NCI-H526 (cell line): ENCODE results near the gene SLC39A7.

ENCODE experiments used
- DNase-seq, 2 experiments: peaks; one replicate each; lab custom pipeline; 2025; lab: John Stamatoyannopoulos, UW

Gene SLC39A7, protein sequence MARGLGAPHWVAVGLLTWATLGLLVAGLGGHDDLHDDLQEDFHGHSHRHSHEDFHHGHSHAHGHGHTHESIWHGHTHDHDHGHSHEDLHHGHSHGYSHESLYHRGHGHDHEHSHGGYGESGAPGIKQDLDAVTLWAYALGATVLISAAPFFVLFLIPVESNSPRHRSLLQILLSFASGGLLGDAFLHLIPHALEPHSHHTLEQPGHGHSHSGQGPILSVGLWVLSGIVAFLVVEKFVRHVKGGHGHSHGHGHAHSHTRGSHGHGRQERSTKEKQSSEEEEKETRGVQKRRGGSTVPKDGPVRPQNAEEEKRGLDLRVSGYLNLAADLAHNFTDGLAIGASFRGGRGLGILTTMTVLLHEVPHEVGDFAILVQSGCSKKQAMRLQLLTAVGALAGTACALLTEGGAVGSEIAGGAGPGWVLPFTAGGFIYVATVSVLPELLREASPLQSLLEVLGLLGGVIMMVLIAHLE

DNA sequence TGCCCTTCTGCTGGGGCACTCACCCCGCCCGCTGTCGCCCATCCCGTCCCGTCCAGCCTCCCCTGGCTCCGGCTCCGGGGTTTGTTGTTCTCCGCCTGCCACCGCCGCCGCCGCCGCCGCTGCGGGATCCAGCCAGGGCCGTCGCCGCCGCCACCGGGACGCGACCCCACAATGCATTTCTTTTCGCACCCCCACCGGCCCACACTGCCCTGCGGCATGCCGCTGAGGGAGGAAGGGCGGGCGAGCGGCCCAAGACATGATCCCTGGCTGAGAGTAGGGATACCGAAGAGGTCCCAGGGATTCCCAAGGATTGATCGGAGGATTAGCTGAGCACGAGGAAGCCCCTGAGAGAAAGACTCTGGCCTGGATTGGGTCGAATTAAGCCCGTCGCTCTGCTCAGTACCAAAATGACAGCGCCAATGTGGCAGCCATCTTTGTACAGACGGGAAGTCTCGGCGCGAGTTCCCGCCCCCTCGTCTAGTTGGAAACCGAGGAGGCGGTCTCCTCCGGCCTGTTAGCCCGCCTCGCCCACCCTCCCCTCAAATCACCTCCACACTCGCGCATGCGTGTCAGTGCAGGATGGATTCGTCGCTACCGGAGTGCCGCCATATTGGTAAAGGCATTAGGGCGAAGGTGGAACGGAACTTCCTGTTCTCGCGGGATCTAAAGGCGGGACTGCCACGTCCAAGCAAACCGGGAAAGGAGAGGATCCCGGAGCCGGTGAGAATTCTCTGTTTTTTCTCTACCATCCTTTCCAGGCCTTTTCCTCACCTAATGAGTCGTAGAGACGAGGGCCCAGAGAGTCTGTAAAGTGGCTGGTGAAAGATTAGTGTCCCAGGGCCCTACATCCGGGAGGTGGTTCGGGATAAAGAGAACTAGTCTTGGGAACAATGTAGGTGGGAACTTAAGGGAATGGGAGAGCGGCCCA, at the start of gene SLC39A7, which contains the start of gene RXRB:
TSS of gene SLC39A7 (plus strand) at position 649 of the 928 bp plus-strand sequence. CDS start 379 bp downstream, outside the sequence.
TSS of gene RXRB (minus strand) at position 447 of the 928 bp plus-strand sequence. CDS start at position 258, 189 bp downstream.
- DNase-seq, result peak; percentile 98 to 99

GRCh38 chr6:33151050-33151449, 49.6 kb upstream of the SLC39A7 start:
- no peak for DNase-seq

- DNase-seq, result no peak
Observed at GRCh38 chr6:33154349-33154748, 46.3 kb upstream of the SLC39A7 start.

DNA sequence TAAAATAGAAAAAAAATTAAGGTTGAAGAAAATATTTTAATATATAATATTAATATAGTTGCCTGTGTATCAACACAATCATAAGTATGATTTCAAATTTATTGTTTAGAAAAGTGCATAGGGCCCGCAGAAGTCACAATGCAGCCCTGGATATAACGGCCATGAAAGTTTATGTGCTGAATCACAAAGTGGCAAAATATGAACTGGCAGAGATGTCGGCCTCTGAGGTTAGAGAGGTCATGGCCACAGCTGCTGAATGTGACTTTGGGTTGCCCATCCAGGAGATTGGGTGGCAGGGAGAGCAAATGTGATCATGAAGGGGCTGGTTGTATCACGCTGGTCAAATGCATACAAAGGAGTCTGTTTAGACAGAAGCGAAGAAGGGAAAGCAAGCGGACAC, 44.1 kb upstream of the SLC39A7 start:
- no peak for DNase-seq

GRCh38 chr6:33156964-33157363, 43.7 kb upstream of the SLC39A7 start:
- no peak for DNase-seq

DNA sequence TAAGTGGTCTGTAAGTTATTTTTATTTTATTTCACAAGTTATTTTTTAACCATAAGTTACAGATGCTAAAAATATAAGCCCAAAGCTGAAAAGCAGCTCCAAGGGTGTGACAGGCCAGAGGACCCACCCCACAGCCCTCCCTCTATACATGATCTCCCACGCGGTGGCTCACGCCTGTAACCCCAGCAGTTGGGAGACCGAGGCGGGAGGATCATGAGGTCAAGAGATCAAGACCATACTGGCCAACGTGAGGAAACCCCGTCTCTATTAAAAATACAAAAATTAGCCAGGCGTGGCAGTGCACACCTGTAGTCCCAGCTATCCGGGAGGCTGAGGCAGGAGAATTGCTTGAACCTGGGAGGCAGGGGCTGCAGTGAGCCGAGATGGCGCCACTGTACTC, 40.6 kb upstream of the SLC39A7 start:
- no peak for DNase-seq

DNA sequence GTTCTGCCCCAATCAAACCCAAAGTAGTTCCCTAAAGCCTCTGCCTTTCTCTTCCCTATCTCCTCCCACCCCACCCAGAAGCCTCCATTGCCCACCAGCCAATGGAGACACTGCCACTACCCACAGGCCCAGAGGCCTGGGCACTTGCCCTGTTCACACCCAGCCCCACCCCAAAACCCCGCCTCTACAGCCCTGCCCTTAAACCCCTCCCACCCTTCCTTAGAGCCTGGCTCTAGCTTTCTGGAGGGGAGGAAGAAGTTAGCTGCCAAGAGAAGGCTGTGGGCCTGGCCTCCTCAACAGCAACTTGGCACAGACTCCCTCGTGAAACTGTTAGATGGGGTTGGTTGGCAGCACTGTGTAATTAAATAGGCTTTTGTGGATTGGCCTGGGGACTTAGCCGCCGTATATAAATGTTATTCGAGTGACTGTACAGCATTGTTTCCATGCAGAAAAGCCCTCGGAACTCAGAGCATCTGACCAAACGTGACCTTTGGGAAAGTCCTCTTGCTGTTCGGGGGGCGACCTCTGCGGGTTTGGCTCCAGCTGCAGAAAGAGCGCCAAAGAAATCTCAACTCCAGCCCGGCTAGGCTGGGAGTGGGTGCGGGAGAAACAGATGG, 39.8 kb upstream of the SLC39A7 start:
- DNase-seq, result no peak

DNA sequence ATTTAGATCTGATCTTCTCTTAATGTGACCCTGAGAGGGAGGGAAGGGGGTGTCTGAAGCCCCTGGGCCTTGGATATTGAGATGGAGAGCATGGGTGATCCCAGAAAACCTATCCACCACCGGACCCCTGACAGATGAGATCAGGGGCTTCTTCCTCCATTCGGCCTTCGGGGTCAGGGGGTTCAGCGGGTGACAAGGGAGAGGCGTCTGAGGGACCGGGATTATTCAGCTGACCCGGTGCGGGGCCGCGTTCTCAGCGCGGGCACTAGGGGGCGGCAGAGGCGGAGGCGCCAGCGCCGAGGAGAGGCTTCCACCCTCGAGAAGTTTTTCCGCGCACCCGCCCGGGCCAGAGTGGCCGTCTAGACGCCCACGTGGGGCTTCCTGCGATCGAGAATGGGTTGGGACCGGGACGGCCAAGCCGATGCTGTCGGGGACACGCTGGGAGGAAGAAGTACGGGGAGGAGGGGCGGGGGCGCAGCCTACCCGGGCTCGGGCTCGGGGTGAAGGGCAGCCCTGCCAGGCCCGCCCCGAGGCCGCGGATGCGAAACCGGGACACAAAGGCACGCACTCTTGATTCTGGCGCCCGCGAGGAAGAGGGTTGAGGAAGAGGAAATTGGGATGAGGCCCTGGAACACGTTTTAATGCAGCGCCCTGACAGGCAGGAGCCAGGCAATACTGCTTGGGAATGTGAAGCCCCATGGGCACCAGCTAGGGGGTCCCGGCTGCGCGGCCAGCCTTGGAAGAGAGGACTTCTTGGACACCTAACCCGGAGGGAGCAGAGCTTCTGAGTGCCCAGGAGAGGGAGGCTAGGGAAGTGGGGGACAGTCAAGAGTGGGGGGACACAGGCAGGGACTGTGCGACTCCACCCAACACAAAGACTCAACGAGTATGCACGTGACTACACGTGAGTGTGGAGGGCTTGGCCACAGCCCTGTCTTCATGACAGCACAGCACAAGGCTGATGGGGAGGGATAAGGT, 39.0 kb upstream of the SLC39A7 start:
- peak; percentile 40 to 79 for DNase-seq

DNA sequence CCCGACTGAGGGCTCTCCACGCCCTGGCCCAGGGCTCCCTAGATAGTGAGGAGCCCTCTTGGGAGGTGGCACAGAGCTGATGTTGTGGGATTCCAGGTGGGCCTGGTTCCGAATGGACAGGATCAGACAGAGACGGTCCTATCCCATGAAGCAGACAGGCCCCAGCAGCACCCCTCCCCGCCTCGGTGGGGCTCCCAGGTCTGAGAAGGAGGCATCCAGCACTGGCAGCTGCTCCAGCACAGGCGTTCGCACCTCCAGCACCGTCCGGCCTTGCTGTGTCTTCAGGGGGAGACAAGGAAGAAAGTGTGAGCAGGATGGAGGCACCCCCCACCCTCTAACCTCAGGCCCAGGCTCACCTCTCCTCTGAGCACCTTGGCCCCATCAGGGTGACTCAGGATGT, 37.1 kb upstream of the SLC39A7 start:
- DNase-seq, result no peak

DNA sequence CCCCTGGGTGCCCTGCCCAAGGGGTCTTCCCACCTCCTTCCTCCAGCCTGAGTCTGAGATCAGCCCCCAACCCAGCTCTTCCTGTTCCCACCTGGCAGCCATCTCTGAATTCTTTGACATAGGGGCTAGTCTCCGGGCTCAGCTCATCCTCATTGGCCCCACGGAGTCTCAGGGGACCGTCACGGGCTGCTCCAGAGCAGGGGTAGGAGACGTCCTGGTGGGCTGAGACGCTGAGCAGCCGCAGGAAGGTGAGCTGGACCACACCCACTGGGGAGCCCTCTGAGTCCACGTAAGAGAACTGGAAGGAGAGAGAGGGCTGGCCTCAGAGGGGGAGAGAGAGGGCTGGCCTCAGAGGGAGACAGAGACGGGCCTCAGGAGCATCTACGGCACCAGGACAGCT, 36.5 kb upstream of the SLC39A7 start:
- DNase-seq, result no peak

DNA sequence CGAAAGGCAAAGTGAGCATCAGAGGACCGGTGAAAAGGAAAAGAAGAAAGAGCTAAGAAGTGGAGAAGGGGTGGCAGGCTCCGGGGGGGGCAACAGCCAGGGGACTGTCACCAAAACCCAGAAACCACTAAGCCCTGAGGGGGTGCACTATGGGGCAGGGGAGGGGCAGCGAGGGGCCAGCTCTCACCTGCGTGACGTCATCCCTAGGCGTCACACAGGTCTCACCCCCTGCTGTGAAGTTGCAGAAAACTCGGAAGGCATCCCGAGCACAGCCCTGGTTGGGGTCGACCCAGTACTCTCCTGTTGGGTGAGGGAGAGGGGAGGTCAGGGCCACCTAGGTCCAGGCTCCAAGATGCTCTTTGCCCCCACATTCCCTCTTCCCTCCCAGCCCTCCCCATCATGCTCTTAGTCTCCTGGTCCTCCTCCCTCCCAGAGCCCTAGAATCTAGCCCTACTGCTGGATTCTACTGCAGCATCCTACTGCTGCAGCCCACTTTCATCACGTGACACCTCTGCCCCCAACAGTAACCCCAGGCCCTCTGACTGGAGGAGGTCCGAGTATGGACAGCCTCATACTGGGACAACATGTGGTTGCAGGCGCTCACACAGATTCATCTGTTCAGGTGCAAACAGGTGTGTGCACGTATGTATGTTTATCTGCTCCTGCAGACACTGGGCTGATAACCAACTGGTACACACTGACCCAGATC, 35.8 kb upstream of the SLC39A7 start:
- no peak for DNase-seq

GRCh38 chr6:33165581-33166258, 34.9 kb upstream of the SLC39A7 start:
- DNase-seq, result no peak

GRCh38 chr6:33166363-33166762, 34.3 kb upstream of the SLC39A7 start:
- no peak for DNase-seq

DNA sequence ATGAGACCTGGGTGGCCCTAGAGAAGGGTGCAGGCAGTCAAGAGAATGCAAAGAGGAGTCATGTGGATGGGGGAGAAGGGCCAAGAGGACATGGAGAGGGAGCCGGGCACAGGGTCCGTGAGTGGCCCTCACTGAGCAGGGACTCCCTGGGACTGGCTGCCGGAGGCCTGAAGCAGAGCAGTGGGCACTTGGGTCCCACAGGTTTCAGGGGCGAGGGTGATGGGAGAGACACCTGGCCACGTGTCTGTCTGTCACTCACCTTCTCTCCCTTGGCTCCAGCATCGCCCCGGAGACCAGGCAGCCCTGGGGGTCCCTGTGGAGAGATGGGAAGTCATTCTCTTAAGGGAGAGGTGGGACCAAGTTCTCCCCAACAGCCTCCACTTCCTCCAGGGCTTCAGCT, 33.9 kb upstream of the SLC39A7 start:
- no peak for DNase-seq

- no peak for DNase-seq
Observed at GRCh38 chr6:33167374-33168283, 33.0 kb upstream of the SLC39A7 start.

DNA sequence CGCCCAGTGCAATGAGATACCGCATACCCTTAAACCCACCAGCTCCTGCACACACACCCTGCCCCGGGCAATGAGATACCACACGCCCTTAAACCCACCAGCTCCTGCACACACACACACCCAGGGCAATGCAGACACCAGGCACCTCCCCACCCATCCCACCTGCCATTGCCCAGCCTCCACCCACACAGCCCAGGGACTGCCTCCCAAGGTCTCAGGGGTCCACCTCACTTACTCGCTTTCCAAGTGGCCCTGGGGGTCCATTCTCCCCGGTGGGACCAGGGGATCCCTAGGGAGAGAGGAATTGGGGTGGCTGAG, 32.4 kb upstream of the SLC39A7 start:
- no peak for DNase-seq

- DNase-seq, result no peak
Observed at GRCh38 chr6:33168639-33169038, 32.0 kb upstream of the SLC39A7 start.

- DNase-seq, result no peak
Observed at GRCh38 chr6:33169291-33170175, 31.1 kb upstream of the SLC39A7 start.
